Measurements from ENCODE around the gene CD58.
"Not testable (repeated sequence)": the region's sequence is repeated elsewhere in the genome, so short reads cannot be mapped to it uniquely, and the experiment has no call there.

CD58 gene

GRCh38 chr1:116568662-116569380 lies 2.0 kb downstream of the CD58 start:
- no peak for DNase-seq
- peaks cover 7% of the 10 kb centered on the region for H3K9me3 Mint-ChIP-seq
- H3K4me3 Mint-ChIP-seq = peak overlapping the region; percentile 89
- no peak for ATAC-seq
- peaks cover 9% of the 10 kb centered on the region for H3K27me3 Mint-ChIP-seq
- H3K36me3 Mint-ChIP-seq (ENCODE audit: low read depth) = peaks cover 44% of the 10 kb centered on the region
- H3K4me1 Mint-ChIP-seq = peaks cover 72% of the 10 kb centered on the region
- H3K27ac Mint-ChIP-seq = peak overlapping the region; percentile 63

DNA sequence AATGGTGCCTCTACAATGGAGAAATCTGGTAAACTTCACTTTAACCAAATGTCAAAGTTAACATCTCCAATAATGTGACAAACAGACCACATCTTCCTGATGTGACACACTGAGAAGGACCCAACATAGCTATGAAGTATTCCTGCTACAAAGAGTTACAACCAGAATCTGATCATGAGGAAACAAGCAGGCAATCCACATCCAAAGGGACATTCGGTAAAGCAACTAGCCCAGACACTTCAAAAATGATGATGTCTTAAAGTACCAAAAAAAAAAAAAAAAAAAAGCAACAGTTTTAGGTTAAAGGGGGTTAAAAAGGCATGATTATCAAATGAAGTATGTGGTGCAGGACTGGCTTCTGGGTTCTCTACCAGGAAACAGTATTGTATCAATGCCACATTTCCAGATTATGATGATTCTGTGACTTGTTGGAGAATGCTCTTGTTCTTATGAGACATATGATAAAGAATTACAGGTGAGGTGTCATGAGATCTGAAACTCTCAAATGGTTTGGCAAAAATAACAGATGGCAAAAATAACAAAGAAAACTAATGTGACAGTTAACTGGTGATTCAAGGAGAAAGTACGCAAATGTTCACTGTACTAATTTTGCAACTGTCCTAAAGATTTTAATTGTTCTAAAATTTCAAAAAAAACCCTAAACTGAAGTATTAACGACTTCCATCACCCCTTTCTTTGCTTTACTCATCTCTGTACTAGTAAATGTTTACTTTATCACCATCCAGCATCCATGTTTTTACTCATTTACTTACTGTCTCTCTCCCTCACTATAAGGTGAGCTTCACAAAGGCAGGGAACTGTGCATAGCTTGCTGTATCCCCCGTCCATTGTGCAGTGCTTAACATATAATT lies 2.8 kb downstream of the CD58 start:
- Mint-ChIP-seq H3K36me3 (ENCODE audit: low read depth) (peaks cover 51% of the 10 kb centered on the region), H3K27me3 (peaks cover 9% of the 10 kb centered on the region), H3K27ac (peak overlapping the region; percentile 63), H3K4me3 (peak overlapping the region; percentile 89), H3K9me3 (peaks cover 8% of the 10 kb centered on the region), H3K4me1 (peaks cover 72% of the 10 kb centered on the region)
- no peak for DNase-seq
- ATAC-seq = no peak

DNA sequence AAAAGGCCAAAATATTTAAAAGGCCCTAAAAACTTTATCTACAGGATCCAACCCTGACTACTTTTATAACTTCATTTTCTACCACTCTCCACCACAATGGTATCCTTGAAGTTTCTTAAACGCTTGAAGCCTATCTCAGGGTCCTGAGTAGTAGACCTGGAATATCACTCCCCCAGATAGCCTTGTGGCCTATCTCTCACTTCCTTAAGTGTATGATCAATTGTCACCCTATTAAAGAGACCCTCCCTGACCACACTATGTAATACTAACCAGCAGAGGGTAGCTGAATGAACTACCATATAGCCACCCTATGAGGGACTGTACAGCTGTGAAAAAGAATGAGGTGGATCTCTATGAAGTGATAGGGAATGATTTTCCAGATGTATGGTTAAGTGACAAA lies 5.6 kb downstream of the CD58 start:
- ATAC-seq (no peak), DNase-seq (no peak)
- peak overlapping the region; percentile 1 for H3K4me3 Mint-ChIP-seq
- peaks cover 81% of the 10 kb centered on the region for H3K4me1 Mint-ChIP-seq
- no peaks in the 10 kb centered on the region for H3K27me3 Mint-ChIP-seq
- peaks cover 62% of the 10 kb centered on the region for H3K36me3 Mint-ChIP-seq (ENCODE audit: low read depth)
- peaks cover 16% of the 10 kb centered on the region for H3K9me3 Mint-ChIP-seq
- no peak overlapping the region for H3K27ac Mint-ChIP-seq

GRCh38 chr1:116564426-116564825 lies 6.4 kb downstream of the CD58 start:
- H3K27ac Mint-ChIP-seq = no peak overlapping the region
- DNase-seq (no peak), ATAC-seq (no peak)
- peaks cover 16% of the 10 kb centered on the region for H3K9me3 Mint-ChIP-seq
- peaks cover 79% of the 10 kb centered on the region for H3K4me1 Mint-ChIP-seq
- H3K4me3 Mint-ChIP-seq = no peak overlapping the region
- H3K36me3 Mint-ChIP-seq (ENCODE audit: low read depth) = peaks cover 60% of the 10 kb centered on the region
- no peaks in the 10 kb centered on the region for H3K27me3 Mint-ChIP-seq

DNA sequence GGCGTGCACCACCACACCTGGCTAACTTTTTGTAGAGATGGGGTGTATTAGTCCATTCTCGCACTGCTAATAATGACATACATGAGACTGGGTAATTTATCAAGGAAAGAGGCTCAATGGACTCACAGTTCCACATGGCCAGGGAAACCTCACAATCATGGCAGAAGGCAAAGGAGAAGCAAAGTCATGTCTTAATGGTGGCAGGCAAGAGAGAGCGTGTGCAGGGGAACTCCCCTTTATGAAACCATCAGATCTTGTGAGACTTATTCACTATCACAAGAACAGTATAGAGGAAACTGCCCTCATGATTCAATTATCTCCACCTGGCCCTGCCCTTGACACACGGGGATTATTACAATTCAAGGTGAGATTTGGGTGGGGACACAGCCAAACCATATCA lies 8.4 kb downstream of the CD58 start:
- H3K9me3 Mint-ChIP-seq = peaks cover 16% of the 10 kb centered on the region
- peaks cover 80% of the 10 kb centered on the region for H3K4me1 Mint-ChIP-seq
- H3K27ac Mint-ChIP-seq = peak overlapping the region; percentile 35
- not testable (repeated sequence) for H3K27me3 Mint-ChIP-seq, H3K4me3 Mint-ChIP-seq, DNase-seq, ATAC-seq
- peaks cover 52% of the 10 kb centered on the region for H3K36me3 Mint-ChIP-seq (ENCODE audit: low read depth)

DNA sequence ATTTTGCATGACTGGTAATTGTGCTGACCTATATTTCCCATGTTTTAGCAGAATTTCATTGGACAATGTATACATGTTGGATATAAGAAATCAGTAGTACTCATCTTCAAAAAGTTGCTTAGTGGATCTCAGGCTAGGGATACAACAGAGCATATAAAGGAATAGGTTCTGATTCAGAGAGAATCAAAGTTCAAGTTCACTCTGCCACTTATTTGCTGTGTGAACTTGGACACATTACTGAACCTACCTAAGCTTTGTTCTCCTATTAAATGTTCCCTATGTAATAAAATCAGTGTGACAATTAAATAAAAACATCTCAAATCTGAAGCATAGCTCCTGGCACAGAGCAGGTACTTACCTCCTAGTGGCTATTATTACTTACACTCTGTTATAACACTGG lies 9.3 kb downstream of the CD58 start:
- DNase-seq (no peak), ATAC-seq (no peak)
- H3K27ac Mint-ChIP-seq = no peak overlapping the region
- peaks cover 89% of the 10 kb centered on the region for H3K4me1 Mint-ChIP-seq
- H3K36me3 Mint-ChIP-seq (ENCODE audit: low read depth) = peaks cover 52% of the 10 kb centered on the region
- H3K9me3 Mint-ChIP-seq = peaks cover 16% of the 10 kb centered on the region
- no peaks in the 10 kb centered on the region for H3K27me3 Mint-ChIP-seq
- H3K4me3 Mint-ChIP-seq = no peak overlapping the region

DNA sequence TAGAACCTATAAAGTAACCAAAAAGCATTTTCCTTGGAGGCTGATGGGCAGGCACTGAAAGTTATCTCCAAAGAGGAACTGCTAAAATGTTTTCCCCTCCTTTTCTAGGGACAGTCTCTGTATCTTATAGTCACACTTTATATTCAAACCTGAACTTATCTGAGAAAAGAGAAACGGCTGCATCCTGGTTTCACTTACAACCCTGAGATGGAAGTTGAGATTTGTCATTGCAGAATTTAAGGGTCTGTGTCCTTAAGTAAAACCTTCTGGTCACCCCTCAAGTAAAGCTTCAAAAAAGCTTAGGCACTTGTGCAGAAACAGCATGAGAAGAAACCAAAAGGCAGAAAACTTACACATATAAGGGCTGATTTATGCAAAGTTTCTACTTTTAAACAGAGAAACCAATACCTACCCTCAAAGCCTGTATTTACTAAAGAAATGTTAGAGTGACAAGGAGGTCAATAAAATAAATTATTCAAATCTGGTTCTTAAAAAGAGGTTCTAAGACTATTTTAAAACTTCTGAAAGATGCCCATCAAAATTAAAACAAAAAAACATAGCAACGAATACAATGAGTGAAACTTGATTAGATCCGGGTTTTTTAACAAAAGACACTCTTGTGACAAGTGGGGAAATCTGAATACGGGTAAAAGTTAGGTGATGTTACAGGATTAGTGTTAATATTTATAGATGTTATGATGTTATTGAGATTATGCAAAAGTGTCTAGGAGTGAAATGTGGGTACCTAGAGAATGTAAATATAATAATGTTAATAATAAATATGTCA lies 9.9 kb downstream of the CD58 start:
- no peak overlapping the region for H3K4me3 Mint-ChIP-seq
- H3K27ac Mint-ChIP-seq = peak overlapping the region; percentile 25
- no peak for DNase-seq

GRCh38 chr1:116559304-116559761 lies 11.5 kb downstream of the CD58 start:
- Mint-ChIP-seq H3K27me3 (no peaks in the 10 kb centered on the region), H3K36me3 (ENCODE audit: low read depth) (peaks cover 44% of the 10 kb centered on the region), H3K4me3 (peak overlapping the region; percentile 22), H3K9me3 (peaks cover 14% of the 10 kb centered on the region), H3K27ac (peak overlapping the region; percentile 90), H3K4me1 (peaks cover 89% of the 10 kb centered on the region)
- no peak for DNase-seq
- no peak for ATAC-seq

More for the DNA sequence above, 9.9 kb downstream of the CD58 start:
- peaks cover 16% of the 10 kb centered on the region for H3K9me3 Mint-ChIP-seq
- peaks cover 49% of the 10 kb centered on the region for H3K36me3 Mint-ChIP-seq (ENCODE audit: low read depth)
- H3K4me1 Mint-ChIP-seq = peaks cover 88% of the 10 kb centered on the region
- no peak for ATAC-seq
- no peaks in the 10 kb centered on the region for H3K27me3 Mint-ChIP-seq

- no peak for ATAC-seq
- Mint-ChIP-seq H3K9me3 (peaks cover 8% of the 10 kb centered on the region), H3K36me3 (ENCODE audit: low read depth) (peaks cover 40% of the 10 kb centered on the region), H3K4me3 (peak overlapping the region; percentile 10), H3K27ac (peak overlapping the region; percentile 90), H3K27me3 (no peaks in the 10 kb centered on the region), H3K4me1 (peaks cover 86% of the 10 kb centered on the region)
- DNase-seq = no peak
These were observed 12.3 kb downstream of the CD58 start for GRCh38 chr1:116558571-116558970.

DNA sequence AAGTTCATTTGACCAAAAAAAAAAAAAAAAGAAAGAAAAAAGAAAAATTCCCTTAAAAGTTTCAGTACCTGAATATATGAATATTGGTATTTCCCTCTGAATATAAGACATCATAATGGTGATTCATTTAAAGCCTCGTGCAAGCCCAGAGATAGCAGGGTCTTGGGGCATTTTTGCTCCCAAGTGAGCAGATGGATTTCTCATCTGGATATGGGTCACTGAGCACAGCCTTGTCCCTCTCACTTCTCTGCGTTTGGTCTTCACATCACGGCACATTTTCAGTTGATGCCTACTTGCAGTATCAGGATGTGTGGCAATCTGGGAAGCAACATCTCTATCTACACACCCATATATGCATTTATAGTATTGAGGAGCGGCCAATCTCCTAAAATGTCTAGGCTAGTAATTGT lies 12.7 kb downstream of the CD58 start:
- no peaks in the 10 kb centered on the region for H3K27me3 Mint-ChIP-seq
- peak overlapping the region; percentile 90 for H3K27ac Mint-ChIP-seq
- no peak for DNase-seq
- H3K36me3 Mint-ChIP-seq (ENCODE audit: low read depth) = peaks cover 40% of the 10 kb centered on the region
- H3K9me3 Mint-ChIP-seq = peaks cover 8% of the 10 kb centered on the region
- ATAC-seq = peak; percentile 29
- peak overlapping the region; percentile 33 for H3K4me3 Mint-ChIP-seq
- peaks cover 86% of the 10 kb centered on the region for H3K4me1 Mint-ChIP-seq

- H3K9me3 Mint-ChIP-seq = peaks cover 2% of the 10 kb centered on the region
- ATAC-seq (no peak), DNase-seq (no peak)
- no peaks in the 10 kb centered on the region for H3K27me3 Mint-ChIP-seq
- peak overlapping the region; percentile 90 for H3K27ac Mint-ChIP-seq
- H3K4me1 Mint-ChIP-seq = peaks cover 82% of the 10 kb centered on the region
- H3K36me3 Mint-ChIP-seq (ENCODE audit: low read depth) = peaks cover 34% of the 10 kb centered on the region
- H3K4me3 Mint-ChIP-seq = peak overlapping the region; percentile 33
These were observed 13.4 kb downstream of the CD58 start for GRCh38 chr1:116557323-116557878.

- Mint-ChIP-seq H3K4me3 (peak overlapping the region; percentile 61), H3K27me3 (no peaks in the 10 kb centered on the region), H3K27ac (peak overlapping the region; percentile 90), H3K36me3 (ENCODE audit: low read depth) (peaks cover 33% of the 10 kb centered on the region), H3K9me3 (no peaks in the 10 kb centered on the region), H3K4me1 (peaks cover 79% of the 10 kb centered on the region)
- DNase-seq (peak; percentile 76), ATAC-seq (peak; percentile 97)
These were observed 14.4 kb downstream of the CD58 start for GRCh38 chr1:116556289-116557006.

- Mint-ChIP-seq H3K9me3 (no peaks in the 10 kb centered on the region), H3K36me3 (ENCODE audit: low read depth) (peaks cover 33% of the 10 kb centered on the region), H3K4me3 (peak overlapping the region; percentile 31), H3K4me1 (peaks cover 76% of the 10 kb centered on the region), H3K27ac (peak overlapping the region; percentile 90), H3K27me3 (no peaks in the 10 kb centered on the region)
- ATAC-seq = no peak
- no peak for DNase-seq
These were observed 15.9 kb downstream of the CD58 start for GRCh38 chr1:116554924-116555323.

Measured in activated naive CD8-positive, alpha-beta T cell treated with anti-CD3 and anti-CD28 coated beads, Interleukin-2, amount 50 U/mL, for 24 hours (primary cell).